HCEC 1CT (cell line): ENCODE results near the gene PALB2.
A peak's percentile ranks its signal among the peaks of the same experiment; 100 is the strongest.

ENCODE experiments used
- DNase-seq: peaks from one replicate; pipeline ENCODE4 v3.0.0-alpha.2; 2017

PALB2 gene

GRCh38 chr16:23640931-23641765 lies at the start of gene PALB2, which contains the start of gene DCTN5:
Gene PALB2, minus strand, starts transcription at chr16:23641310. Its CDS starts 153 bp downstream, at chr16:23641157.
Gene DCTN5, plus strand, starts transcription at chr16:23641466. Its CDS starts 77 bp downstream, at chr16:23641543.
- peak; percentile 97 for DNase-seq

GRCh38 chr16:23689442-23690187 lies 48.5 kb upstream of the PALB2 start:
- no peak for DNase-seq

GRCh38 chr16:23687034-23687808 lies 46.1 kb upstream of the PALB2 start:
- no peak for DNase-seq

- no peak for DNase-seq
These were observed 42.4 kb upstream of the PALB2 start for GRCh38 chr16:23683487-23683886.

- no peak for DNase-seq
These were observed 41.1 kb upstream of the PALB2 start for GRCh38 chr16:23682181-23682580.

GRCh38 chr16:23679986-23680336 lies 38.9 kb upstream of the PALB2 start:
- no peak for DNase-seq

GRCh38 chr16:23679274-23679985 lies 38.3 kb upstream of the PALB2 start:
- peak; percentile 33 for DNase-seq

- peak; percentile 91 for DNase-seq
These were observed 37.5 kb upstream of the PALB2 start, which contains the start of gene PLK1 for GRCh38 chr16:23678430-23679273. Gene PLK1, plus strand, starts transcription at chr16:23678889. Its CDS starts 44 bp downstream, at chr16:23678933.

GRCh38 chr16:23676924-23677480 lies 35.9 kb upstream of the PALB2 start:
- DNase-seq = peak; percentile 15

- DNase-seq = no peak
These were observed 33.0 kb upstream of the PALB2 start for GRCh38 chr16:23673971-23674614.

- DNase-seq = peak; percentile 96
These were observed 29.1 kb upstream of the PALB2 start for GRCh38 chr16:23670137-23670776.

- no peak for DNase-seq
These were observed 27.8 kb upstream of the PALB2 start for GRCh38 chr16:23668873-23669272.

- peak; percentile 32 for DNase-seq
These were observed 27.1 kb upstream of the PALB2 start for GRCh38 chr16:23668225-23668624.

GRCh38 chr16:23667355-23667659 lies 26.2 kb upstream of the PALB2 start:
- no peak for DNase-seq

- no peak for DNase-seq
These were observed 25.7 kb upstream of the PALB2 start for GRCh38 chr16:23666571-23667354.

GRCh38 chr16:23663918-23664317 lies 22.8 kb upstream of the PALB2 start:
- no peak for DNase-seq

GRCh38 chr16:23651943-23652468 lies 10.9 kb upstream of the PALB2 start:
- DNase-seq = no peak

- DNase-seq = no peak
These were observed 9.7 kb upstream of the PALB2 start for GRCh38 chr16:23650674-23651416.
